DOHH2 (cell line): ENCODE results near the gene PIR.

Experiments
- CTCF ChIP-seq: fragments of 200-600 bp; sonication (generic); IDR thresholded peaks from one replicate; pipeline ENCODE4 v1.5.1; 2014; ENCODE audit warnings: antibody characterized with exemption, mild to moderate bottlenecking, low read depth, low read length; ENCODE audit not compliant: poor library complexity, severe bottlenecking
- EZH2phosphoT487 ChIP-seq: fragments of 200-600 bp; sonication (generic); IDR thresholded peaks from 2 replicates; pipeline ENCODE4 v1.6.1; 2017; ENCODE audit warnings: borderline replicate concordance, mild to moderate bottlenecking, antibody characterized with exemption, low read length, moderate library complexity, mixed read lengths

- TF ChIP-seq EZH2phosphoT487 (no peak), CTCF (no peak)
Measured at GRCh38 chrX:15404401-15405096, 88.6 kb downstream of the PIR start.
